HG03460 (cell line): Measurements from ENCODE around the gene EPG5.
"Not testable (repeated sequence)": the region's sequence is repeated elsewhere in the genome, so short reads cannot be mapped to it uniquely, and the experiment has no call there.

Experiments
- ATAC-seq: cut with Tn5 transposase; IDR thresholded peaks from one replicate; pipeline ENCODE4 v1.9.1; 2021; ENCODE audit not compliant: unreplicated experiment

EPG5 gene

GRCh38 chr18:45967007-45967706 is at the start of gene EPG5:
TSS of gene EPG5 (minus strand) at chr18:45967329. CDS start at chr18:45967239, 90 bp downstream.
- peak; percentile 97 for ATAC-seq

DNA sequence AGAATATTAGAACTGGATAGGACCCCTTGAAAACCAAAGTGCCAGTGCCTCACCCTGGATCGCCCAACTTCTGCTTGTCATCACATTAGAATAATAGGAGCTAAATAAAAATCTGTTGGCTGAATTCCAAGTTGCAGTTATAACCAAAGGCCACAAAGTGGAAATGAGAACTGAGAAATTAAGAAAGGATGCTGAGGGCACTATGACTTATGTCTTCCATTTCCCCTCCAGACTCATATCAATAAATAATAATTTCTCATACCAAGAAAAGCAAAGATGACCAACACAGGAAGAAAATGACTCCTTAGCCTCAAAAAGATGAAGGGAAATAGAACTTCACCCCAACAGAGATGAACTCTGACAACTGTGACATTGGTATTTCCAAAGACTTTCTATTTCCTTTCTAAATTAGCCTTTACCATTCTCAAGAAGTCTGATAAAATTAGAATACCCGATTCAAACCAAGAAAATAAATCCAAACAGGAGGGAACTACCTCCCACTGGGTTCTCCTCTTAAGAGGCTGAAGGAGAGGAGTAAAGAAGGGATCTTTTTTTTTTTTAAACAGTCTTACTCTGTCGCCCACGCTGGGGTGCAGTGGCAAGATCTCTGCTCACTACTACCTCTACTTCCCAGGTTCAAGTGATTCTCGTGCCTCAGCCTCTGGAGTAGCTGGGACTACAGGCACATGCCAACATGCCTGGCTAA is 46.5 kb upstream of the EPG5 start:
- ATAC-seq, result no peak

DNA sequence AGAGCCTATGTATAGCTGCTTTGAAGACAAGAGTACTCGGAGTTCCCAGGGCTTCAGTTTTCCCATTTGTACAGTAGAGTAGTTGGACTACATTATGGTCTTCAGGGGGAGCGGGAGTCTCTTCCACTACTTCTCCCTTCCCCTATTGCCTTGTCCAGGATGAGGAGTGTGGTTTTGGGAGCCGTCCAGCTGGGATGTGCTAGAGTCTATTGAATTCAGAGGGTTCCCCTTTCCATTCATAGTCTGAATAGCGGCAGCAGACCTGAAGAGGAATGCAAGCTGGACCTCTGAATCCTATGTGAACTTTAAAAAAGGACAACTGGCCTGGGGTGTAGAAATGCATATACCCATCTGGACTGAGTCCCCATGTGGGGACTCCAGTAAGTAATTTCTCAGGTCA is 43.5 kb upstream of the EPG5 start:
- ATAC-seq, result no peak

DNA sequence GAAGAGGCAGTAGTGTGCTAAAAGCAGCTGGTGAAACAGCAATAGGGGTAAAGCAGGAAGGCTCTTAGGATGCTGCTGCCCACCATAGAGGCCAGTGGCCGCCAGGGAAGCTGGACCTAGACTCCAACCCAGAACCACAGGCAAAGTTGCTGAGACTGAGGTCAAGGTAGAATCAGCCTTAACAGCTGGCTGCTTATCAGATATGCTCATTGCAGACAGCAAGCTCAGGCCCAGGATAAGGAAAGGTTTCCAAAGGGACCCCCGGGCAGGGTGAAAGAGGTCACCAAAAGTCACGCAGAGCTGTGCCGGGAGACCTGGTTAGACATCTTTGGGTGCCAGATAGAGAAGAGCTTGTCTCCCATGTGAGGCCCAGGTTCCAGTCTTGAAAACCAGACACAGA is 42.9 kb upstream of the EPG5 start:
- no peak for ATAC-seq

GRCh38 chr18:46009125-46009840 is 42.2 kb upstream of the EPG5 start:
- no peak for ATAC-seq

GRCh38 chr18:46008531-46008930 is 41.4 kb upstream of the EPG5 start:
- ATAC-seq, result no peak

DNA sequence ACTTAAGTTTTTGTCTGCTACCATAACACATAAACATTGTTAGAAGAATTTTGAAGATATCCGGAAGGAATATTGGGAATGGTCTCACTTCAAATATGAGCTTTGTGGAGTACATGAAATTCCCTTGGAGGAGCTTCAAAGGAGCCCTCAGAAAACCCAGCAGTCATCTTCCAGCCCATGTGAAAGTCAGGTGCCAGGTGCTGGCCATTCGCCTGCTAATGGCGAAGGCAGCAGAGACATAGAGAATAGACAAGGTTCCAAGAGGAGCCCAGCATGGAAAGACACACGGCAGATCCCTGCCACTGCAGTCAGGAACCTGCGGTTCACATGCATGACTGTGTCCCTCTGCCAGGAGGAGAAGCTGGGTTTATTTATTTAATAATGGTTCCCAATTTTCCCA is 40.0 kb upstream of the EPG5 start:
- ATAC-seq, result no peak

DNA sequence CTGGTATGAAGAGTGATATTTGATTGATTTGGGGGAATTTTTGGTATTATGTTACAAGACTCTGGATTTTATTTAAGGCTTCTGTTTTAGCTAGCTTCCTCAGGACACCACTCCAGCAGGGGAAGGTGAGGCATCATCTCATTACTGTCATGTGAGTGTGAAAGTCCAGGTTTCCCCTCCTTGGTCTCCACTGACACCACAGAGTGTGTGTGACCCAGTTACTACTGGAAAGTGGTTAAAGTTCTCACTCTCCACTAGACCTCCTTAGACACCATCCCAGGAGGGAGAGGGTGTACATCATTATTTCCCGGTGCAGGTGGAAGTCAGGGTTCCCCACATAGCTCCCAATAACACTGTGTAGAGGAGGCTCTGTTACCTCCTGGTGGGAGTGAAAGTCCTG is 35.8 kb upstream of the EPG5 start:
- no peak for ATAC-seq

GRCh38 chr18:46001892-46002291 is 34.8 kb upstream of the EPG5 start:
- no peak for ATAC-seq

GRCh38 chr18:46001074-46001473 is 33.9 kb upstream of the EPG5 start:
- ATAC-seq, result no peak

DNA sequence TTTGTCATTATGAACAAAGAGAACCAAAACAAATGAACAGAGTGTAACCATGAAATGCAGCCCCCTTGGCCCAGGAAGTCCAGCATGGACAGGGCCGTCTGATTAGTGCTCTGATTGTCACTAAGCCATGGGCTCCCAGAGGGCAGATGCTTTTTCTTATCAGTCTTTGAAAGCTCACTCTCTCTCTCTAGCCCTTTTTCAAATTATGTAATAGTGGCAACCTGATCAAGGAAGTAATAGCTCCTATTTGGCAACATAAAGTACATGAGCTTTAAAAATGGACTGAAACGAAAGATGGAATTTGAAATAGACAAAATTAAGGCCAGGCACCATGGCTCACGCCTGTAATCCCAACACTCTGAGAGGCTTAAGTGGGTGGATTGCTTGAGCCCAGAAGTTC is 32.4 kb upstream of the EPG5 start:
- no peak for ATAC-seq

GRCh38 chr18:45998244-45998643 is 31.1 kb upstream of the EPG5 start:
- no peak for ATAC-seq

DNA sequence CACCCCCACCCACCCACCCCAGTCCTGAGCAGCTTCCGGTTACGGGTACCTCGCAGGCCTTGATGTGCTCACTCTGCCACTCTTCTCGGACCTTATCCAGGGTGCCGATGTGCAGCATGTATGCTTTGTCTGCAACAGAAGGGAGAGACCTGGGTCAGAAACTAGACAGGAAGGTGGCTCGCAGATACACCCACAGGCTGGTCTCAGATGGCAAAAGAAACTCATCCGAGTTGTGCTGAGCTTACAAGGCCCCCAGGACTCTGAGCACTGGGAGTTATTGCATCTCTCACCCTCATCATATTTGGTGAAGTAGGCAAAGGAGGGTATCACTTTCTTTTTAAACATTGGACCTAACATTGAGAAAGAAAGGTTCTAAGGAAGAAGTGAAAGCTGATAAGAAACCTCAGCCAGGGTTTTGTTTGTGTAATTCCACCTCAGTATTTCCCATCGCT is 30.6 kb upstream of the EPG5 start:
- ATAC-seq, result no peak

DNA sequence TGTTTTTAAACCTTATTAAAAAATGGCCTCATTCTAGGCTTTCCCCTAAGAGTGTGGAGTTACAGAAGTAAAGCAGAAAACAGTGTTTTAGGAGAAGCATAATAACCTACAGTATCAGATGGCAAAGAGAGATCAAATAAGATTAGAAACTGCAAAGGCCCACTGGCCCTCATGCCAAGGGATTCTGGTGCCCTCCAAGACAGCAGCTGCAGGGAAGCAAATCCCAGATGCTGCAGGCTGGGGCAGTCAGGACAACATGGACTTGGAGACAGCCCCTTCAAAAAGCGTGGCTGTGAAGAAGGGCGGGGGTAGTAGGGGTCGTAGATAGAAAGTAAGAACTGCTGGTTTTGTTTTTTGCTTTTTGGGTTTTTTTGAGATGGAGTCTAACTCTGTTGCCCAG is 28.3 kb upstream of the EPG5 start:
- ATAC-seq, result no peak

DNA sequence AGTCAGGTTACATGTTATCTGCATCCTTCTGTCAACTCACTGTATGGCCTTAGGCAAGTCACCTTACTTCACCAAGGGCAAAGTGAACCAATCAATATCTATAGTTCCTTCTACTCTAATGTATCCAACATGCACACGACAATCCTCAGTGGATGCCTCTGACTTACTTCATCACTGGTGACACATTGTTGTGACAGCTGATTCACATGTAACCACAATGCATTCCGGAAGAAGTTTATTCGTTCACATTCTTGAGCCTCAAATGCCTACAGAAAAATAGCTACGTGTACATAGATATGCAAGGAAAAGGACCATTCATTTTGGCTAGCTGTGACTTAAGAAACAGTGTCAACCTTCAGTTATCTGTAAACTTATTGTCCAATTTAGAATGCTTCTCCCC is 26.3 kb upstream of the EPG5 start:
- ATAC-seq, result no peak

DNA sequence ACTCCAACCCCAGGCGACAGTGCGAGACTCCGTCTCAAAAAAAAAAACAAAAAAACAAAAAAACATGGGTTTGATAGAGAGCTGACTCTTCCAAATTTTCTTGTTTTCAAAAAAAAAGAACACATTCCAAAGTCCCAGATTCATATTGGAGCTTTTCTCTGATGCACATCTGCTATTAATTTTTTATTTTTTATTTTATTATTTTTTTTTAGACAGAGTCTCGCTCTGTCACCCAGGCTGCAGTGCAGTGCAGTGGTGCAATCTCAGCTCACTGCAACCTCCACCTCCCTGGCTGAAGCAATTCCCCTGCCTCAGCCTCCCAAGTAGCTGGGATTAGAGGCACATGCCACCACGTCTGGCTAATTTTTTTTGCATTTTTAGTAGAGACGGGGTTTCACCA is 25.4 kb upstream of the EPG5 start:
- not testable (repeated sequence) for ATAC-seq

- ATAC-seq, result no peak
Observed at GRCh38 chr18:45991788-45992187, 24.7 kb upstream of the EPG5 start.

- ATAC-seq, result no peak
Observed at GRCh38 chr18:45984546-45985235, 17.6 kb upstream of the EPG5 start.

DNA sequence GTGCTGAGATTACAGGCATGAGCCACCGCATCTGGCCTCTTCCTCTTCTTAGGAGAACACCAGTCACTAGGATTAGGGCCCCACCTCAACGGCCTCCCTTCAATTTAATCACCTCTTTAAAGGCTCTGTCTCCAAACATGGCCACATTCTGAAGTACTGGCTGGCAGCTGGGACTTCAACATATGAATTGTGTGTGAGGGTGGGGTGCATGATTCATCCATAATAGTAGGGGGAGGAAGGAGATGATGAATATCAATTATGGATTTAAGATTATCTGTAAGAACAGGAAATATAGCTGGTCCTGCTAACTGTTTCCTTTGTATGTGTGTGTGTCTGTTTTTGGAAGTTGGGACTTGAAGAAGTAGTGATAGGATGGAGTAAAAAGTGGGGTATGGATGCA is 14.7 kb upstream of the EPG5 start:
- ATAC-seq, result no peak

- no peak for ATAC-seq
Observed at GRCh38 chr18:45980229-45980628, 13.1 kb upstream of the EPG5 start.

DNA sequence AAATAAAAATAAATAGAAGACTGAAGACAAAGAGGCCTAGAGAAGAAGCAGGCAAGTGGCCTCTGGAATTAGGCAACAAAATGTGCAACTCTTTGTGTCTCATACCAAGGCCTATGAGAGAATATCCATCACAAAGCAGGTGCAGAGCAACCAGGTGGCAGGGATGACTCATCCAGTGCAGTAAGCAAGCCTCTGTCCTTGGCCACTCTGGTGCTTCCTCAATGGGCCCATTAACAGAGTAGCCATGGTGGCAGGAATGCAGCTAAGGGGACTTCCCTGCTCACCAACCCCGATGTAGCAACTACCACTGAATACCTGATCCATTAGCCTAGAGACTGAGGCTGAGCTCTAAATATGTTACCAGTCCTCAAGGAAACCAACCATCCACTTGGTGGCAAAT is 11.0 kb upstream of the EPG5 start:
- ATAC-seq, result no peak
